Activated CD8-positive, alpha-beta memory T cell treated with anti-CD3 and anti-CD28 coated beads, Interleukin-2, amount 50 U/mL, for 24 hours (primary cell): ENCODE data around the gene LYRM9.
"Not testable (repeated sequence)": the region's sequence is repeated elsewhere in the genome, so short reads cannot be mapped to it uniquely, and the experiment has no call there.

Source experiments
- DNase-seq: peaks from one replicate; pipeline ENCODE4 v3.0.0-alpha.2; 2020; ENCODE audit errors: extremely low read depth

Gene LYRM9

DNA sequence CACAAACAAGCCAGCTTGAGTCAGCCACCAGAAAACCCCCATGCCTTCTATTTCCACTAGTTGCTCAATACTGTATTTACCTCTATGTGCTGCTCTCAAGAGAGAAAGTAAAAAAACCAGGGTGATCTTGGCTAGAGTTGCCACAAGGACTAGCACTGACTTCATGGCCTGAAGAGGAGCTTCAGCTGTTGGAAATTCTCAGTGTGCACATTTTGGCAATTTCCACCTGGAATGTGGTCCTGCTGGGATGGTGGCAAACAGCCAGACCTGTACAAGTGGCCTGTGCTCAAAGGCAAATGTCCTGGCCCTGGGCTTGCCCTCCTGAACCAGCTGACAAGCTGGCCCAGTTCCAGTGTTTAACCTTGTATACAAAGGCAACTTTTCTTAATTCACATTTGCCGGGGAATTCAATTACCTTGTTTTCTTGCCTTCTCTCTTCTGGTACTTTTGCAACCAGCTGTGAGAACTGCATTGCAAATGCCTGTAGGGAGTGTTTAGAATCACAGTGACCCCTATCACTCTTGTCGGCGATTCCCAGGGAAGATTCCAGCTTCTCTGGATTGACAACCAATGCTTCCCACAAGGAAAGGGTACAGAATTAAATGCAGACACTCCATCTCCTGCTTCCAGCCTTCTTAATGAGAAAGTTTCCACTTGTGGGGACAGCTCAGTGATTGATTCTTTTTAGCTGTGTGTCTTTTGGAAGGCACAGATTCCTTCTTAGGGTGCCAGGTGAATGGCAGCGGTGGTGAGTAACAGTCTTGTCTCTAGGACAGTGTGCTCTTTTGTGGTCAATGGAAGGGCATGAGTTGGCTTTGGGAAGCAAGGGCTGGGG, 53.4 kb downstream of the LYRM9 start:
- not testable (repeated sequence) for DNase-seq

DNA sequence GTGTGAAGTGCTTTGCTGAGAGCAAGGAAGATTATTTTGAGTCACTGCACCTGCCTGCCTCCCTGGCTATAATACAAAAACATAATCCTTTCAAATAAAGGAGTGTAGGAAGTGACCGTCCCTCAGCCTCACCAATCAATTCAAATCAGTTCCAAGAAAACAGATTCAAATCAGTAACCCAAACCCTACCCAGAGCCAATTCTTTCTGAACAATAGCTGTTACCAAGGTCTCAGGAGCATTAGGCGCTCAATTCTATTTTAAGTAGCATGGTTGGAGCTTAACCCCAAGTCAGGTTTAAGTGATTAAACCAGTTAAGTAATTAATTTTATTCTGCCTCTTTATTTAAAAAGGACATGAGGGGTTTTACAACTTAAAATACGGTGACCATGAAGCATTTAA, 54.6 kb downstream of the LYRM9 start:
- DNase-seq = not testable (repeated sequence)

DNA sequence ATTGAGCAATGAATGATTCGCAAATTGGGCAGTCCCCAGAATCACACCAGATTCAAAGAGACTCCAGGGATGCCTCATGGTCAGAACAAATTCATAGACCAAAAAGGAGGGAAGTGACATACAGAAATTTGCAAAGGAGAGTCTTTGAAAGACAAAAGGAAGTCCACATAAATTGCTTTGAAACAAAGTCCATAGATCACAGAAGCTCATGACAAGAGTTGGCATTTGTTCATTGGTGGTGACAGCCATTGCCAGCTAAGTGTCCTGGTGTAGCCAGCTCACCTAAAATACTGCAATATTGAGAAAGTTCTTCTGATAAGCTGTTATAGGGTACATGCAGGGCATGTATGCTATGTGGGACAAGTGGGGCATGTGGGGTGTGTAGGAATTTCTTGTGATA, 55.4 kb downstream of the LYRM9 start:
- not testable (repeated sequence) for DNase-seq

DNA sequence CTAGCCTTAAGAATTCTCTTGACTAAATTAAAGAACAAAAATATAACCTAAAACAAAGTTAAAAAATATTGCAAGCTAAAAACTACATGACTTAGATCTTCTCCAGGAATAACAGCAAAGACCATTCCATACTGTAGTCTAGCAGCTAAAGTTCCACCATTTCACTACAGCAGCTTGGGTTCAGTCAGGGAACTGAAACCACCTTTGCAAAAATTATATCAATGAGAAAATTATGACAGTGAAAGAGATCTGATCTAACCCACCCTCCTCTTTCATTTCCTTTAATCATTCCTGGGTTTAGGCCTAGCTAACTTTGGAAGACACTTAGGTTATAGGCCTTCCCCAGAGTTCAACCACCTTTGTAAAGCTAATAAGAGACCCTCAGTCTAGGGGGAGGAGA, 56.5 kb downstream of the LYRM9 start:
- DNase-seq = no peak

DNA sequence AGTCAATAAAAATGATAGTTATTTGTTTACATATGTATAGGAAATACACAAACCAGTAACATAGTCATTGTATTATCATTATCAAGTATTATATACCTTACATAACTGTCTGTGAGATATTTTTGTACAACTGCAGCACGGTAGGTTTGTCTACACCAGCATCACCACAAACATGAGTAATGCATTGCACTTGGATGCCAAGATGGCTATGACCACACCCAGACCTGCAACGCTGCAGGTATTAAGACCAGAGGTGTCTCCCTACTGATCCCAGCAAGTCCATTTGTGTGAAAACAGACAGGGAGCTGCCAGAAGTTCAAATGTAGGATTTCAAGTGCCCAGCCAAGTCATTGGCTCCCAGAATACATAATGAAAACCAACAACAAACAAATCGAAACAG, 58.6 kb downstream of the LYRM9 start:
- DNase-seq = no peak

DNA sequence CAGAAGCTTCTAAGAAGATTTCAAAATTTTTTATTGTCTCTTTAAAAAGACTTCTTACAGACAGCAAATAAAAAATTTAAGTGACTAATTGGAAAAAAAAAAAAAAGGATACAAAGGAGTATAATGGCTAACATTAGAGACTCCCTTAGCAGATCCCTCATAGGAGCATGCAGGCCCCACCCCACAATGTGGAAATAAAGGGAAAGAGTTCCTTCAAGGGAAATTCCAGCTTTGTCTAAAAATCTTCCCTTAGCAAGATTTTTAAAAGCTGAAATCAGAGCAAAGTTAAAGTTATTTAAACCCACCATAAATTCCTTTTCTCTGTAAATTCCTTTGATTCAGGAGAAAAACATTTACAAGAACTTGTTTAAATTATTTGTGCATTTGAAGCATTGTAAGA, 60.3 kb downstream of the LYRM9 start:
- DNase-seq = no peak

DNA sequence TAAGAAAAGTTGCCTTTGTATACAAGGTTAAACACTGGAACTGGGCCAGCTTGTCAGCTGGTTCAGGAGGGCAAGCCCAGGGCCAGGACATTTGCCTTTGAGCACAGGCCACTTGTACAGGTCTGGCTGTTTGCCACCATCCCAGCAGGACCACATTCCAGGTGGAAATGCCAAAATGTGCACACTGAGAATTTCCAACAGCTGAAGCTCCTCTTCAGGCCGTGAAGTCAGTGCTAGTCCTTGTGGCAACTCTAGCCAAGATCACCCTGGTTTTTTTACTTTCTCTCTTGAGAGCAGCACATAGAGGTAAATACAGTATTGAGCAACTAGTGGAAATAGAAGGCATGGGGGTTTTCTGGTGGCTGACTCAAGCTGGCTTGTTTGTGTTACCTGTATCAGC, 63.3 kb downstream of the LYRM9 start:
- DNase-seq = not testable (repeated sequence)

- not testable (repeated sequence) for DNase-seq
These were observed 63.9 kb downstream of the LYRM9 start for GRCh38 chr17:27829143-27829711.
